Esophagus squamous epithelium (tissue), 4 donors: ENCODE results near the gene CCDC170.

ENCODE experiments used
- CTCF ChIP-seq, 6 experiments: fragments of 450-650 bp in 4 of 6; fragments of 200-600 bp in 2 of 6; sonication (generic) in 2 of 6; IDR thresholded peaks; one replicate each; pipeline ENCODE4 v1.5.1; 2016 to 2019; ENCODE audit warnings: antibody characterized with exemption in 6 of 6, mild to moderate bottlenecking in 4 of 6, moderate library complexity in 4 of 6
- POLR2A ChIP-seq, 4 donors: fragments of 450-650 bp; IDR thresholded peaks; one replicate each; pipeline ENCODE4 v1.6.1; 2017; ENCODE audit warnings: antibody characterized with exemption in 4 of 4, mild to moderate bottlenecking in 4 of 4, moderate library complexity in 3 of 4

- no peak for TF ChIP-seq CTCF (IDR thresholded peaks at IDR 0.05)
- no peak for TF ChIP-seq POLR2A (IDR thresholded peaks at IDR 0.05)
Measured at GRCh38 chr6:151536188-151536479, 42.3 kb downstream of the CCDC170 start.
